ENCODE data around the gene PRM3. TPM values are rescaled to one million over a fixed set of nuclear protein-coding genes. Genes with fewer than 3 reads are reported as not detected.
"Not testable (repeated sequence)": the region's sequence is repeated elsewhere in the genome, so short reads cannot be mapped to it uniquely, and the experiment has no call there.

The PRM3 gene
- total RNA-seq, 4 donors from 2014 or later: not detected

GRCh38 chr16:11291091-11291703 lies 17.8 kb upstream of the PRM3 start:
- TF ChIP-seq CTCF (IDR thresholded peaks at IDR 0.05): no peak
- DNase-seq (ENCODE audit: low spot score) (no peak), ATAC-seq (ENCODE audit: low FRiP score) (no peak)

DNA sequence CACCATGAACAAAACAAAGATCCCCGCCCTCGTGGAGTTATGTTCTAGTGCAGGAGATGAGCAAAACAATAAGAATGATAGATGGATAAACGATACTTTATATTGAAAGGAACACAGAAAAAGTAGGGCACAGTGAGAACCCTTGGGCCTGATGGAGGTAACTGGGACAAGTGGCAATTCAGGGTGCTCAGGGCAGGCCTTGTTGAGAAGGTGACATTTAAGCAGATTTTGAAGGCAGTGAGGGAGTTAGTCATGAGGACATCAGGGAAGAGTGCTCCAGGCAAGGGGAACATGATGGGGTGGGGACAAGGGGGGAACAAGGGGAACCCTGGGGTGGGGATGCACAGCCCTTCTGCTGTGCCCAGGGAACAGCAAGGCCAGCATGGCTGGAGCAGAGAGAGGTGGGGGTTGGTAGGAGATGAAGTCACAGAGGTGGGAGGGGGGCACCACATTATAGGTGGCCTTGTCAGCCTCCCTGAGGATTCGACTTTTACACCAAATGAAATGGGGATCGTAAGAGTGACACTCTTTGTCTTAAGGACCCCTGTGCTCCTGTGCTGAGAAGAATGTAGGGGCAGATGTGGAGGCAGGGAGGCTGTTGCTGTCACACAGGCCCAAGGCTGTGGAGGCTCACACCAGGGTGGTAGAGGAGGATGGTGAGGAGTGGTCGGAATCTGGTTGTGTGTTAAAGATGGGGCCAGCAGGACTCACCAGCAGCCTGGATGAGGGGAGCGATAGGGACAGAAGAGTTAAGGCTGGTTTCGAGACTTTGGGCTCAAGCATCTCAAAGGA lies 16.9 kb upstream of the PRM3 start:
- TF ChIP-seq CTCF (IDR thresholded peaks at IDR 0.05): no peak
- no peak for DNase-seq (ENCODE audit: low spot score)
- no peak for ATAC-seq (ENCODE audit: low FRiP score)

DNA sequence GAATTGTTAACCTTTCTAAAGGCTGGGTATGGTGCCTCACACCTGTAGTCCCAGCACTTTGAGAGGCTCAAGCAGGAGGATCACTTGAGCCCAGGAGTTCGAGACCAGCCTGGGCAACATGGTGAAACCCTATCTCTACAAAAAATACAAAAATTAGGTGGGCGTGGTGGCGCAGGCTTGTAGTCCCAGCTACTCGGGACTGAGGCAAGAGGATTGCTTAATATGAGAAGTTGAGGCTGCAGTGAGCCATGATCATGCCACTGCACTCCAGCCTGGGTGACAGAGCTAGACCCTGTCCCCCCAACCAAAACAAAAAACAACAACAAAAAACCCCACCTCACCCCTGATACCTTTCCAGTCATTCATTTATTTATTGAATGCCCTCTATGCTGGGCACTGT lies 16.3 kb upstream of the PRM3 start:
- not testable (repeated sequence) for ATAC-seq (ENCODE audit: low FRiP score); DNase-seq (ENCODE audit: low spot score)

DNA sequence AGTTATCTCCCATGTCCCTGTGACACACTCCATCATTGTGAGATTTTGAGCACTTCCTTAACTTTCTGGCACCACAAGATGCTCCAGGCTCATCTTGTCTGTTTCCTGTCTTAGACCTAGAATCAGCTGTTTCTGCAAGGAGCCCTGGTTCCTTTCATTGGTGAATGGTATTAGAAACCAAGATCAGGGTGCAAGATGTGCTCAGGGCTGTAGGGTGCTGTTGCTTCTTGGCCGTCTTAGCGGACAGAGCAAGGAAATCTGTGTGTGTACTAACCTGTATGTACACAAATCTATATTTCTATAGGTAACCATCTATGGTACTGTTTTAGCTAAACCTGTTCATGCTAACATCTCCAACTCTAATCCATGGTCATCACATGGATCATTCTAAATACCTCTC lies 15.8 kb upstream of the PRM3 start:
- no peak for TF ChIP-seq CTCF (IDR thresholded peaks at IDR 0.05)
- no peak for ATAC-seq (ENCODE audit: low FRiP score)
- no peak for DNase-seq (ENCODE audit: low spot score)

DNA sequence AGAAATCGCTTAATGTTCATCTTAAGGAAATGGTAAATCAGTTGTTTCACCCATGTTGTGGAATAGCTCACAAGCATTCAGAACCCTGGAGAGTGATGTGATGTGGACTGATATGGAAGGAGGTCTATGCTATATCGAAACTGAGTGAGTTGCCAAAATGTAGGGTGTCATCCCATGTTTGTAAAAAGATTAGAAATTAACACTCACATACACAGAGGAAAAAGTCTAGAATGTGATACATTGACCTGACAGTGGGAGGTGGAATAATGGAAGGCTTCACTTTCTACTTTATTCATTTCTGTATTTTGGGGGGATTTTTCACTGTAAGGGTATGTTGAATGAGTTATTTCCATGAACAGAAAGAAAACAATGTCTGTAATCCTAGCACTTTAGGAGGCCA lies 12.4 kb upstream of the PRM3 start:
- no peak for TF ChIP-seq CTCF (IDR thresholded peaks at IDR 0.05)
- no peak for ATAC-seq (ENCODE audit: low FRiP score)
- no peak for DNase-seq (ENCODE audit: low spot score)

- no peak for TF ChIP-seq CTCF (IDR thresholded peaks at IDR 0.05)
- DNase-seq (ENCODE audit: low spot score) (no peak), ATAC-seq (ENCODE audit: low FRiP score) (no peak)
Observed at GRCh38 chr16:11283820-11284248, 10.4 kb upstream of the PRM3 start.

GRCh38 chr16:11280616-11281522 lies 7.4 kb upstream of the PRM3 start, which contains the start of gene PRM1:
Gene PRM1 (minus strand): TSS chr16:11281330. CDS start chr16:11281238, 92 bp downstream.
- no peak for ATAC-seq (ENCODE audit: low FRiP score)
- DNase-seq (ENCODE audit: low spot score): no peak
- TF ChIP-seq CTCF (IDR thresholded peaks at IDR 0.05): no peak

All from omental fat pad (tissue), 4 donors.